GM19397 (cell line): ENCODE measurements around the gene CBR1.

Source experiments
- ATAC-seq: cut with Tn5 transposase; IDR thresholded peaks from one replicate; pipeline ENCODE4 v1.9.1; 2021; ENCODE audit warnings: mild to moderate bottlenecking, moderate library complexity; ENCODE audit not compliant: unreplicated experiment

CBR1 gene

GRCh38 chr21:36111238-36111637 lies 41.4 kb downstream of the CBR1 start:
- ATAC-seq, result no peak

GRCh38 chr21:36113647-36114428 lies 44.0 kb downstream of the CBR1 start:
- ATAC-seq, result no peak

- no peak for ATAC-seq
Measured at GRCh38 chr21:36115138-36115730, 45.4 kb downstream of the CBR1 start.

GRCh38 chr21:36117286-36117741 lies 47.5 kb downstream of the CBR1 start:
- no peak for ATAC-seq

- no peak for ATAC-seq
Measured at GRCh38 chr21:36120304-36120888, 50.6 kb downstream of the CBR1 start.
